ENCODE data around the gene IL13RA1.
"Not testable (repeated sequence)": the region's sequence is repeated elsewhere in the genome, so short reads cannot be mapped to it uniquely, and the experiment has no call there.

IL13RA1 gene

GRCh38 chrX:118729042-118729652 lies 1.7 kb downstream of the IL13RA1 start:
- DNase-seq (ENCODE audit: low read depth in 2 of 2), result no peak

DNA sequence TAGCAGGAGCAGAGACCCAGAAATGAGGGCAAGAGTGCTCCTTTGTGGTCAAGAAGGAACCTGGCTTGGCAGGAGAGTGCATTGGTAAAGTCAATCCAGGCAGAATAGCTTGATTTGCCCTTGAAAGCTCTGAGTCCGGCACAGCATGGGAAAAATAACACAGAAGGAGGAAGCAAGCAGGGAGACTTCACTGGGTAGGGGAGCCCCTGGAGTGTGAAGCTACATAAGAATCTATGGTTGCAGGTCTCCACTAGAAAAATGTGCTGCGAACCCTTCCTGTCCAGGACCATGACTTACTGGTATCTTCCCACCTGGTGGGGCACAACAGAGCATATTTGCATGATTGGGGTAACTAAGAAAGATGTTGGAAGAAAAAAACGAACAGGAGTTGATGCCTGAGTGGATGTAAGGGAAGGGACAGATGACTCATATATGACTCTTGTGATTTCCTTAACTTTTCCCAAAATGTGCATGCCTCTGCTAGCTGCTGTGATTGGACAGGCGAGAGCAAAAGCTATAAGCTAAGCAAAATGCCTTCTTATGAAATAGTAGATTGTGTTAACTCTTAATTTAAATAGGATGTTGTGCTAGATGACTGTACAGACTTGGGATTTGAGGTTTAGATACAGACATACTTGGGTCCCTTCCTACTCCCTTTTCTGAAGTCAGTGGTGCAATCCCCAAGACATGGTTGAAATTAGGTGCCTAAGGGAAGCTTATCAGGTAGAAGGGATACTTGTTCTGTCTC lies 3.3 kb downstream of the IL13RA1 start:
- no peak for DNase-seq (ENCODE audit: low read depth in 2 of 2)

GRCh38 chrX:118732551-118732950 lies 5.1 kb downstream of the IL13RA1 start:
- DNase-seq (ENCODE audit: low read depth in 2 of 2), result not testable (repeated sequence)

- DNase-seq (ENCODE audit: low read depth in 2 of 2), result no peak
Observed at GRCh38 chrX:118734909-118735308, 7.5 kb downstream of the IL13RA1 start.

GRCh38 chrX:118736394-118737010 lies 9.1 kb downstream of the IL13RA1 start:
- DNase-seq (ENCODE audit: low read depth in 2 of 2), result no peak

- no peak for DNase-seq (ENCODE audit: low read depth in 2 of 2)
Observed at GRCh38 chrX:118739577-118739976, 12.2 kb downstream of the IL13RA1 start.

- no peak for DNase-seq (ENCODE audit: low read depth in 2 of 2)
Observed at GRCh38 chrX:118740276-118740889, 13.0 kb downstream of the IL13RA1 start.

DNA sequence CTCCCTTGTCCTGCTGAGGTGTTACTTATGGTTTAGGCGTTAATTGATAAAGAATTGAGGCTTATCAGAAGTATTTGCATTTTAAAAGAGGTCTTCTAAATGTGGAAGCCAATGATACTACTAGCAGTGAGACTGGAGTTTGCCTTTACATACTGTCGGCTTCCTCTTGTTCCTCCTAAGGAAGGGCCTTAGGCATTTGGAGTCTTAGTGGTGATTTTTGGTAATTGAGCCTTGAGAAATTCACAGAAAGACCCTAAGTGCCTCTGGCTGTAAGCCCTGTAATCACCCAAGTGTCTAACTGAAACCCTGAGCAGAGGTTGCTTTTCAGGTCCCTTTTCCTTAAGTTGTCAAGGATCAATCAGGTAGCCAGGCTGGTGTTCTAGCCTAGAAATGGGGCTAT lies 14.8 kb downstream of the IL13RA1 start:
- DNase-seq (ENCODE audit: low read depth in 2 of 2), result no peak

DNA sequence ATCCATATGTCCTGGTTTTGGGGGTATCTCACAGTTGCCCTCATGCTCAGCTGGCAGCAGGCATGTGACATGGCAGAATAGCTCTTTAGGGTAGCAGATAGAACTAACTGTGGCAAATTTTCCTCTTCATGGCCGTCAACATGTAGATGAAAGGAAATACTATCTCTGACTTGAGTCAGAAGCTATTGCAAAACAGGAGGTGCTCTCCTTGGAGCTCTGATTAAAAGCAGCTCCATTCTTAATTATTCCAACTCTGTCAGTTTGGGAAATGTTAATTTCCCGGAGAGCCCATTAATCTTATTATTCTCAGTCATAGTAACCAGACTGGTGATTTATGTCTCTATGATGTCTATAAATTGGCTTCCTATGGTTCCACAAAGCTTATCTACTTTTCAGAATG lies 18.2 kb downstream of the IL13RA1 start:
- no peak for DNase-seq (ENCODE audit: low read depth in 2 of 2)

DNA sequence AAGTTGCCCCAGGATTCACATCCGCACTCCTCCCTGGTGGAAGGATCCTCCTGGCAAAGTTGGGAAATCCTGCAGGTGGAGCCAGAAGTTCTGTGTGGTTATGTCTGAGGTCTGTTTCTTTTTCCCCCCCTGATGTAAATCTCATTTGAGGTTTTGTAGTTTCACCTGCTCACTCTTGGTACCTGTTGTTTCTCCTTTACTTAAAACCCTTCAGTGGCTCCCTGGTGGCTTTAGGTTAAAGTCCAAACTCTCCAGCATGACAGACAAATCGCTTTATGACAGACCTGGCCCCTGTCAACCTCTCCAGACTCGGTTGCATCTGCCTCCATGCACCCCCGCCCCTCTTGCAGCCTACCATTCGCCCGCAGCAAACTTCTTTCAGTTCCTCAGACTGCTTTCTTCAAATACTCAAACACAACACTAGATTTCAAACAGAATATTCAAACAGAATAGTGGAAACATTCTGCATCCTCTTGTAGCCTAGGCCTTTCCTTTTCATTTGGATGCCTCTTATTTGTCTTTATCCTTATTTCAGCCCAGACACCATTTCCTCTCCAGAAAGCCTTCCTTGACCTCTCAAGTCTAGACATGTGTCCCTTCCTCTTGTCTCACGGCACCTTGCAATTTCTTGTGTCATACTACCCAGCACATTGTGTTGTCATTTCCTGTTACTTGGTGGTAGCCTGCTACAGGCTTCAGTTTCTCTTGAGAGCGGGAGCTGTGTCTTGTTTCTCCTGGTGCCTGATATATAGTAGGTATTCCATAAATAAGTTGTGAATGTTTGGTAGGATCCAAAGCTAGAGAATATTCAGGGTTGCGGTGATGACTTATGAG lies 24.8 kb downstream of the IL13RA1 start:
- no peak for DNase-seq (ENCODE audit: low read depth in 2 of 2)

DNA sequence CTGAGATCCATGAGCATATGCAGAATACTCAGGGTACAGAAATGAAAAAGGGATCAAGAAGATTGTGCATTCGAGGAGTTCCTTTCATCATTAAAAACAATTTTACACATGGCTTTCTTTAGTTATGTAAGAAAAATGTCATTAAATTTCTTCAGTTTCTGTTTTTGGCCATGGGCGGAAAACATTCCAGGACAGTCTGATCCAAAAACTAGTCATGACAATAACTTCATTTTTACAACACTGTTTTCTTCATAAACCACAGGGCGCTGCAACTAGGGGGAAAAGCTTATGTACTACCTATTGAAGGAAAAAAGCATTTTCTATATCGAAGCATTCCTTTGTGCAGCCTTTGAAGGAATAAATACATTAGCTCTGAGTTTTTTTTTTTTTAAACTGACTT lies 28.2 kb downstream of the IL13RA1 start:
- no peak for DNase-seq (ENCODE audit: low read depth in 2 of 2)

DNA sequence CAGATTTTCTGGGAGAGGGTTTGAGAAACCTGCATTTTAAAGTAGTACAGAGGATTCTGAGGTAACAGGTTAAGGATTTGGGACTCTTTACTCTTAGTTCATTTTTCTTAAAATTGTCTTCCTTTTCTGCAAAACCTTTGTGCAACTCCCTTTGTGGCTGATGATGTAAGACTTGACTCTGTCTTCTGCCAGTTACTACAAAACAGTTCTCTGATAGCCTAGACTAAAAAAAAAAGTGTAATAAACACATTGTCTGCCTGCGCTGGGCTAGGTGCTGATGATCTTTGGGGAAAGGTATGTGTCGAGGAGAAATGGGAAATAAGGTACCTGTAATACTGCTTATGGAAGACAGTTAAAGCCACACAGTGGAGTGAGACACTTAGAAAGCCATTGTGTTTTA lies 28.7 kb downstream of the IL13RA1 start:
- no peak for DNase-seq (ENCODE audit: low read depth in 2 of 2)

DNA sequence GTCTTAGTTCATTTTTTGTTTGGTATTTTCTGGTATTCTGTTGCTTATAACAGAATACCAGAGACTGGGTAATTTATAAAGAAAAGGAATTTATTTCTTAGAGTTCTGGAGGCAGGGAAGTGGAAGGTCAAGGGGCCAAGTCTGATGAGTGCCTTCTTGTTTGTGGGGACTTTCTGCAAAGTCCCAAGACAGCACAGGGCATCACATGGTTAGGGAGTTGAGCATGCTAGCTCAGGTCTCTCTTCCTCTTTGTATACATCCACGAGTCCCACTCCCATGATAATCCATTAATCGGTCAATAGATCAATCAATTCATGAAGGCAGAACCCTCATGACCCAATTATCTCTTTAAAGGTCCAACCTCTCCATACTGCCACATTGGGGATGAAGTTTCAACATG lies 31.1 kb downstream of the IL13RA1 start:
- DNase-seq (ENCODE audit: low read depth in 2 of 2), result no peak

DNA sequence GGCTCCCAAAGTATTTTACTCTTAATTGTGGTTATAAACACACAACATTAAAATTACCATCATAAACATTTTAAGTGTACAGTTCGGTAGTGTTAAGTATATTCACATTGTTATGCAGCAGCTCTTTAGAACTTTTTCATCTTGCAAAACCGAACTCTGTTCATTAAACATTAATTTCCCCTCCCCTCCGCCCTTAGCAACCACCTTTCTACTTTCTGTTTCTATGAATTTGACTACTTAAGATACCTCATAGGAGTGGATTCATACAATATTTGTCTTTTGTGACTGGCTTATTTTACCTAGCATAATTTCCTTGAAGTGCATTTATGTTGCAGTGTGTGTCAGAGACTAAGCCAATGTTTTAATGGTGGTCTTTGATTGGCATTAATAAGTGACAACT lies 32.6 kb downstream of the IL13RA1 start:
- no peak for DNase-seq (ENCODE audit: low read depth in 2 of 2)

DNA sequence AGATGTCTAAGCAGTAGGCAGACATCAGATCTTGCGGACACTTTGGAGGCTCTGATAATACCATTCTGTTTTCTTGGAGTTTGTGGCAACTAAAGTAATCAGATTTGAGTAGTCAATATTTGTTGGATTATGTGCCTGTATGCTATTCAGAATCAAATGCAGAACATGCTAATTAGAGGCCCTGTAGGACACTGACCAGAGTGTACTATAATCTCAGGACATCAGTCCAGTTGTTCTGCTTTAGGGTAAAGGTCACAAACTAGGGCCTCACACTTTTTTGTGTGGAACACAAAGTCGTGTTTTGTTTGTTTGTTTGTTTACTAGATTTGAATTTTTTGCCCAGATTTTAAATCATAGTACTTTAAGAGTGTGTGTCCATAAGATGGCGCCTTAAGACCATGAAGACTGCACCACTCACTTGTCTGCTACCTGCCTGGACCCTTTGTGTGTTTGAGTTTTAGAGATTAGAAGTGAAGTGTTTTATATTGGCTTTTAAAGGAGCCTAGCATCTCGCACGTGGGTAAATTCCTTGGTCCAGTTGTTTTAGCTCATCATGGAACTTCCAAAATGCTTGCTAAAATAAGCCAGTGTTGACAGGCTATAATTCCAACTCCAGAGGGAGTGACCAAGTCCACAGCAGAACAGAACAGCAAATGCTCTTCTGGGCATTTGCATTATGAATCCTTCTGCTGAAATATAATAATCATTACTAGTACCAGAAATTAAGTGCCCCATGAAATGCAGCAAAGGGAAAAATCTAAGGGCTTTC lies 34.7 kb downstream of the IL13RA1 start:
- DNase-seq (ENCODE audit: low read depth in 2 of 2), result no peak

DNA sequence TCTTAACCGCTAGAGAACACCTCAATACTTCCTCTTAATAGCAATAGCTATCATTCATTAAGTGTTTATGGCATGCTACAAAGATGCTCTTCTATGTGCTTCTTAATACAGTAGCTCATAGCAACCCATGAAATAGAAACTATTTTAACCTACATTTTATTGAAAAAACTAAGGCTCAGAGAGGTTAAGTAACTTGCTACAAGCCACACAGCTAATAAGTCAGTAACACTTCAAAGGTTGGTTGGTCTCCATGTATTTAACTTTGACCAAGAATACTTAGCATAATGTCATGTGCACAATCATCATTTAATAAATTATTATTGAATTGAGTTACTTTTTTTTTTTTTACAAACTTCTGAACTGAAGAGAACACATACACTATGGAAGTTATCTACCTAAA lies 36.1 kb downstream of the IL13RA1 start:
- DNase-seq (ENCODE audit: low read depth in 2 of 2), result no peak

GRCh38 chrX:118764122-118764521 lies 36.7 kb downstream of the IL13RA1 start:
- DNase-seq (ENCODE audit: low read depth in 2 of 2), result no peak

- DNase-seq (ENCODE audit: low read depth in 2 of 2), result no peak
Observed at GRCh38 chrX:118770133-118770760, 42.8 kb downstream of the IL13RA1 start.

DNA sequence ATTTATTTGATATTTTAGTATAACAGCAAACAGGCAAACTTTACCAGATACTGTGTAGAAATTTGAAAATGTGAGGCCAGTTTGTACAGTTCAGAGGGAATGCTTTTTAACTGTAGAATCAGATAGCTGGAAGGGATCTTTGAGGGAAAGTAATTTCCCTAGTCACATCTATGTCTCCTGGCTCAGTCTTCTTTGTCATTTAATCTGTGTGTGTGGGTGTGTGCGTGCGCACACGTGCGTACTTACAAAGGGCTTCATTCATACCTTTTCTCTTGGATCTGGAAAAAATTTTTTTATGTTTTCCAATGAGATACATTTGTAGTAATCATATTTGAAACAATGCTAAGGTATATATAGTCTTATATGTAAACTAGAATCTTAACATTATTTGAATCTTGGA lies 44.6 kb downstream of the IL13RA1 start:
- no peak for DNase-seq (ENCODE audit: low read depth in 2 of 2)

DNA sequence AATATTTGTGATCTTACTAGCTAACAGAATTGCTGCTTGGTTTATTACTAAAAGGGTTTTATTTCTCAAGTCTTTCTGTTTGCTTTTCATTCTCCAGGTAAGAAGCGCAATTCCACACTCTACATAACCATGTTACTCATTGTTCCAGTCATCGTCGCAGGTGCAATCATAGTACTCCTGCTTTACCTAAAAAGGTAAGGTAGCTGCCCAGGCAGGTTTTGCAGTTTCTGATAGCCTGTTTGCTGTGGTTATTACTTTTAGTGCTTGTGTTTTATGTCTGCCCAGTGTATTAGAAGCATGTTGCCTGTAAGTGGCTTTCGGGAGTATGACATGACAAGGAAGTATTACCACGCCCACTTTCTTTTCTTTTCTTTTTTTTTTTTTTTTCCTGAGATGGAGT lies 46.4 kb downstream of the IL13RA1 start:
- DNase-seq (ENCODE audit: low read depth in 2 of 2), result no peak

DNA sequence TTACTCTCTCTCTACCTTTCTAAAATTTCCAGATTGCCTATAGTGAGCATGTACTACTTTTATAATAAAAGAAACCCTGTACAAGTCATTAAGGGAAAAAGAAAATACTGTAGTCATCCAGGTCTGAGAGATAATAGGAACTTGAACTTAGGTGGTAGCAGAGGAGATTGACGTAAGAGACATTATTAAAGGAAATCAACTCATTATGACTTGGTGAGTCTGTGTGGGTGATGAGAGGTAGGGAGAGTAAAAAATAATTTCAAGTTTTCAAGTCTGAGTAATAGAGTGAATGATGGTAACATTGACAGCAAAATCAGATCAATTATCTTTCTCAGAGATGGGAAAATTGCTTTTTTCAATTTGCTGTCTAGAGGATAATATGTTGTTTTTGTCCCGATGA lies 52.2 kb downstream of the IL13RA1 start:
- no peak for DNase-seq (ENCODE audit: low read depth in 2 of 2)
